GM10847 (cell line): Measurements from ENCODE around the gene NCOA6.

Experiments used
- POLR2A ChIP-seq: IDR thresholded peaks from 2 replicates; pipeline ENCODE4 v1.6.1; 2011; ENCODE audit not compliant: insufficient read length; ENCODE audit errors: extremely low read depth

The NCOA6 gene

DNA sequence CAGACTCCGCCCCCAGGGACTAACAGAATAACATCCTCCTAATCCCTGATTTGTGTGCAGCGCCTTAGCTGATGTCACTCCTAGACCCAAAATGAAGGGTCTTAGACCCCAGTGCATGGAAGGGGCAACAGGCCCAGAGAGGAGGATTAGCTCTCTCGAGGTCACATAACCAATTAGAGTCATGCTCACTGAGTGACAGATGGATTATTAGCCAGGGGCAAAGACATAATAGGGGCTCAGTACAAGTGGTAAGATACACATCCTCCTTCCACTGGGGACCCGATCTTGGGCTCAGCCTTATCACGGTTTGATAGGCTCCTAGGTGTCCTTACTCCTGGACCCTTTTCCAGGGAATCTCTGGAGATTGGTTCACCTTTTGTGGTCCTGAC is 120.4 kb downstream of the NCOA6 start:
- TF ChIP-seq POLR2A = no peak

DNA sequence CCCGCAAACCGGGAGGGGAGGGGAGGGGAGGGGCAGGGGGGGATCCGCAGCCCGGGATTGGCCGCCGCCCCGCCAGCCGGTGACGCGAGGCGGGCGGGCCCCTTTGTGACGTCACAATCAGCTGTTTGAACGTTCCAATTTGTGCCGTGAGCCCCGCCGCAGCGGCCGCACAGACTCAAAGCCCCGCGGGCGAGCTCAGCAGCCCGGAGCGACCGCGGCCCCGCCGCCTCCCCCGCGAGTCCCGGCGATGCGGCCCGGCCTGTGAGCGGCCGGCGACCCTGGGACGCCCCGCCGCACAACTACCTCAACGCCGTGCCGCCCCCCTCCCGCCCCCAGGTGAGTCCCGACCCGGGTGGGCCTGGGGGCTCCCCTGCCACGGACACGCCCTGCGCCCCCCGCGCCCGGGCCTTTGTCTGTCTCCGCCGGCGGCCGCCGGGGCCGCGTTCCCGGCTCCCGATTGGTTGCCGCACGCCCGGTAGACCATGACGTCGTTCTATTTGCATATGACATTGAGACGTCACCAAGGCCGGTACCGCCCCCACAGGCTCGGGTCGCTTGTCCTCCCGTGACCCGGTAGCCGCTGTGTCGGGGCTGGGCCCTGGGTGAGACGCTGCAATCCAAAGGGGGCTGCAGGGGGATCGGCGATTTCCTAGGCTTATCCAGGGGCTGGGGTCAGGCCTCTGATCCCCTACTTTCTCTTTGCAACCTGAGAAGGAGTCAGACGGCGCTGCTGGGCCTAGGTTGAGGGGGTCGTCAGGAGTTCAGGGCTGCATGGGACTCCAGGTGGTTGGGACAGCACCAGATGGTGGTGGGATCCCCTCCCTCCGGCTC is 121.1 kb downstream of the NCOA6 start, which contains the start of gene TP53INP2:
Gene TP53INP2 (plus strand): TSS at position 168 of the 831 bp plus-strand sequence. CDS start 4,396 bp downstream, outside the sequence.
- TF ChIP-seq POLR2A = peak; percentile 46

DNA sequence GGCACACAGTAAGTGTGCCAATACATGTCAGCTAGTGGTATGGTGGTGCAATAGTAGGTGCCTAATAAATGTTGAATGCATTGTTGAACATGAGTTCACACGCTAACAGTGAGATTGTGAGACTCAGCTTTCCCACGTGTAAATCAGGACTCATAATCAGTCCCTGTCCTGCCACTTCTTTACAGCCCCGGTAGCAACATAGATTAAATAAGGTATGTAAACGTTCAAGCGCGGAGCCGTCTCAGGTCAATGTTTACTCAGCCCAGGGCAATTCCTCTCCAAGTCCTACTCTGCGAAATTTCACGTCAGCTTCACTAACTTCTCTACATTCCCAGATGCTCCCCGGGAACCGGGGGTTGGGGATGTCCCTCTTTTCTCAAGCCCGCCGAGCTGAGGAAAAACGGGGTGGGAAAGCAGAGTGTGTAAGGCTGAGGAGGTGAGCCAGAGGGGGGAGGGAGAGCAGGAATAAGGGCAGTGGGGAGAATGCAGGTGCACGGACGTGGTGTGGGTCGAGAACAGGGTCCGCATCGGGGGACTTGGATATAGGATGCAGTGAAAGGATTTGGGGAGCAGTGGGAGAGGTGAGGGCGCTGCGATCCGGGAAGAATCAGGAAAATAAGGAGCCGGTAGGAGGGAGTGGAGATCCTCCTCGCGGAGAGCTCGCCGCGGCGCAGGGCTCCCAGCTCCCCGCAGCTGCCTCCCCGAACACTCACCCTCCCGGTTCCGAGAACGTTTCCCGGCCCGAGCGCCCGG is 121.9 kb downstream of the NCOA6 start:
- TF ChIP-seq POLR2A = no peak

DNA sequence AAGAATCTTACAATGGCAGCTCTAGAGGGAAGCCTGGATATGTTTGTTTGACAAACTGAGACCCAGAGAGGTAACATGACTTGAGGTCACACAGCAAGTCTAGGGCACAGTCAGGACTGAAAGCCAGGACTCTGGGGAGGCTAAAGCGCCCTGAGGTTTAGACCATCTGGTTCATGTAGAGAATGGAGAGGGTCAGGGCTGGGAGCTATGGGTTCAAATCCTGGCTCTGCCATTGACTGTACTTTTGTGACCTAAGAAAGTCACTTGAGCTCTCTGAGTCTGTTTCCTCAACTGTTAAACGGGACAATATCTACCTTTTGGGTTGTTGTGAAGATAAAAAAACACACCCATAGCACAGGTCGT is 122.4 kb downstream of the NCOA6 start:
- no peak for TF ChIP-seq POLR2A

DNA sequence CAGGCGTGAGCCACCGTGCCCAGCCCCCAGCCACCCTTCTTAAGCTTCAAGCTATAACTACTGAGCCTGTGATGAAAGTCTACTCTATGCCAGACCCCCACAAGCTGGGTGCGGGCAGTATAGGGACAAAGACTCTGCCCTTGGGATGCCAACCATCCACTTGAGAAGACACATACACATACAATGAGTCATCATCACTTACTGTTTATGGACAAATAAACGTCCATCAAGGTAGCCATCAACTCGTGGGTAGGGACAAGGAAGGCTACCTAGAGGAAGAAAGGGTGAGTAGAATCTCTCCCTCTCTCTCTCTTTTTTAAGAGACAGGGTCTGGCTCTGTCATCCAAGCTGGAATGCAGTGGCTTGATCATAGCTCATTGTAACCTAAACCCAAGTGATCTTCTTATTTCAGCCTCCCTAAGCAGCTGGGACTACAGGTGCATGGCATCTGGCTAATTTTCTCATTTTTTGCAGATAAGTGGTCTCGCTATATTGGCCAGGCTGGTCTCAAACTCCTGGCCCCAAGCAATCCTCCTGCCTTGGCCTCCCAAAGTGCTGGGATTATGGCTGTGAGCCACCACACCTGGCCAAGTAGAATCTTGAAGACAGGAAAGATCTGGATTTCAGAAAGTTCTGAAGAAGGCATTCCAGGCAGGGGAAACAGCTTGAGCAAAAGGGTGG is 123.9 kb downstream of the NCOA6 start:
- TF ChIP-seq POLR2A = no peak

DNA sequence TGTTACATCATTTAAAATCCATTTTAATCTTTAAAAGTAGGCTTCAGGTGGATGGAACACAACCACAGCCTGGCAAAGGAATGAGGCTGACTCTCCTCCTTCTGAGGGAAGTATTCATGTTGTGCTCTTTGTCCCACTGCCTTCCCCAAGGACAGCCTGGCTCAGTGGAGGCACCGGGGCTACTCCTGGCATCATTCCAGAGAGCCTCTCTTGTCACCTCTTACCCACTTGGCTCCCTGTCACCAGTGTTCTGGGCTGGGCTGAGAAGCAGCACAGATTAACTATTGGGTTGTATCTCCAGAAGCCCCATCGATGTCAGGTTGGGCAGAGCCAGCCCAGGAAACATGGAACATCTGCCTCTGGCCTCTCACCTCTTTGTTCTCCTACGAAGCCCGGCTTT is 132.0 kb downstream of the NCOA6 start:
- no peak for TF ChIP-seq POLR2A

DNA sequence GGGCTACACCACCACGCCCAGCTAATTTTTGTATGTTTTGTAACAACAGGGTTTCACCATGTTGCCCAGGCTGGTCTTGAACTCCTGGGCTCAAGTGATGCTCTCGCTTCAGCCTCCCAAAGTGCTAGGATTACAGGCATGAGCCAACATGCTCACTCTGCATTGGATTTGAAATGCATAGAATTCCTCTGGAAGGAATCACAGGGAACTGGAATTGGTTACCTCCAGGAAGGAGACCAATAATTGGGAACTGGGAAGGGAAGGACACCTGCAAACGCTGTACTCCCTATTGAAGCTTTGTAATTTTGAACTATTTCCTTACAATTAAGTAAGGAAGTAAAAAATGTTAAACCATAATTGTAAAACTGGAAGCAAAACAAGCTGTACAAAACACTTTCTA is 133.6 kb downstream of the NCOA6 start:
- TF ChIP-seq POLR2A = no peak

DNA sequence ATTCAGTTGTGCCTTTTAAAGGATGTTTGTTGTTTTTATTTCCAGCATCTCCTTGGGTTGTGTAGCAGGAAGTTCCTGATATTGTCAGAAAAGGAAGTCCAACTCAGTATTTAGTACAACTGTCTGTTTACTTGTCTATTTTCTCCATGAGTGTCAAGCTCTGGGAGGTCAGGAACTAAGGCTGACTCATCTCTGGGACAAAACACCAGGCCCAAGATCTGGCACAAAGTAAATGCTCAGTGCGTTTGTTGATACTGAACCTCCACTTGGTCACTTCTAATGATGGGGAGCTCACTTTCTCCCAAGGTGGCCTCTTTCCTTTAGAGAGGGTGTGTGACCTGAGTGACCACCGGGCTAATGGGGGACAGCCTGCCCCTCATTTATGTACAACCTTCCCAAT is 136.0 kb downstream of the NCOA6 start:
- no peak for TF ChIP-seq POLR2A

DNA sequence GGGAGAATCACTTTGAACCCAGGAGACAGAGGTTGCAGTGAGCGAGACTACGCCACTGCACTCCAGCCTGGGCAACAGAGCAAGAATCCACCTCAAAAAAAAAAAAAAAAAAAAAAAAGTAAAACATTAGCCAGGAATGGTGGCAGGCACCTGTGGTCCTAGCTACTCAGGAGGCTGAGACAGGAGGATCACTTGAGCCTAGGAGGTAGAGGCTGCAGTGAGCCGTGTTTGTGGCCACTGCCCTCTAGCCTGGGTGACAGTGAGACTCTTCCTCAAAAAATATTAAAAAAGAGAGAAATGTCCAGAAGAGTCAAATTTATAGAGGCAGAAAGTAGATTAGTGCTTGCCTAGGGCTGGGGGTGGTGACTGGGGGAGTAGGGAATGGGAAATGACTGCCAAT is 141.8 kb downstream of the NCOA6 start:
- no peak for TF ChIP-seq POLR2A

DNA sequence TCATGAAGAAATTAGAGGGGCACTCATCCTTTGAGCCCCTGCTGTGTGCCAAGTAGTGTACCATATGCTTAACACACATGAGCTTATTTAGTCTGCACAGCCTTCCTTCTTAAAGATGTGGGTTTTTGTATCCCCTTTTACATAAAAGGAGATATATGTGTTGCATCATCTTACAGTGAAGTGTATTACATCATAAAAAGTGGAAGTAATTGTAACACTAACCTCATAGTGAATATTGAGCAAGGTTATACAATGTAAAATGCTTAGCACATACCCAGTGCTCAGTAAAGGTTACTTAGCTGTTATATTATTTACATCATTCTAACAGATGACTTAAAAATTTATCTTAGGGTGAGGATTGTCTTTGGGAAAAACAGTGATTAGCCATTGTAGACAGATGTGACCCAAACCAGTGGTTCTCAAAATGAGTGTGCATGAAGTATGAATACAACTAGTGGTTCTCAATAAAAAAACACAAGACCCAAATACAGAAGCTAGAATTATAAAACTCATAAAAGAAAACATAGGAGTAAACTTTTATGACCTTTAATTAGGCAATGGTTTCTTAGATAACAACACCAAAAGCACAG is 144.8 kb downstream of the NCOA6 start:
- TF ChIP-seq POLR2A = no peak

DNA sequence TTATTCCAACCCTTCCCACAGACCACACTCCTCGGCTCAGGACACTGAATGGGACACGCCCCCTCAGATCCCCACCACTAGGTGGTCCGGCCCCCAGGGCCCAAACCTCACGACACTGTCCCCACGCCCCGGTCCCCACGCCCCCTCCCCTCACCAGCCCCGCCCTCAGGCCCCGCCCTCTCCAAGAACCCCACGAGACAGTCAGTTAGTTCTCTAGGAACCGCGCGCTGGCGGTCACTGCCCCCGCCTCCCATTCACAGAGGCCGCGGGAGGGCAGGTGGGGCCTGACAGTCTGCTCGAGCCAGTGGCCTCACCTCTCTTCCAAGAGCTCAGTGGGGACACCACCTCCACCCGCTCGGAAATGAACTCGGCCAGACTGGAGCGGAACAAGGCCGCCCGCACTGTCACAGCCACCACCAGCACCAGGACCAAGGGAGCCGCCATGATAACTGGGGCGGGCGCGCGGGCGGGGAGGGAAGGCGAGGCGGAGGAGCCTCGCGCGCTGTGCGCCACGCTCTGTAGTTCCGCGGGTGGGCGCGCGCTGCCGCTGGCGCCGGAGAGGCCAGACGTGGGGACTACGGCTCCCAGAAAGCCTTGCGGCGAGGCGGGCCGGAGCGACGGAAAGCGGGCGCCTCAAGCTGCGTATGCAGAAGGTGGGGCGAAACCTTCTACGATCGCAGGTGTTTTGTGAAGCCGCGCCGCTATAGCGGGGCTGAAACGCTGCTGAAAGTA is 148.6 kb downstream of the NCOA6 start, which contains the start of gene PIGU:
Gene PIGU (minus strand): TSS at position 451 of the 732 bp plus-strand sequence. CDS start 7 bp downstream, at position 444.
- peak; percentile 44 for TF ChIP-seq POLR2A

DNA sequence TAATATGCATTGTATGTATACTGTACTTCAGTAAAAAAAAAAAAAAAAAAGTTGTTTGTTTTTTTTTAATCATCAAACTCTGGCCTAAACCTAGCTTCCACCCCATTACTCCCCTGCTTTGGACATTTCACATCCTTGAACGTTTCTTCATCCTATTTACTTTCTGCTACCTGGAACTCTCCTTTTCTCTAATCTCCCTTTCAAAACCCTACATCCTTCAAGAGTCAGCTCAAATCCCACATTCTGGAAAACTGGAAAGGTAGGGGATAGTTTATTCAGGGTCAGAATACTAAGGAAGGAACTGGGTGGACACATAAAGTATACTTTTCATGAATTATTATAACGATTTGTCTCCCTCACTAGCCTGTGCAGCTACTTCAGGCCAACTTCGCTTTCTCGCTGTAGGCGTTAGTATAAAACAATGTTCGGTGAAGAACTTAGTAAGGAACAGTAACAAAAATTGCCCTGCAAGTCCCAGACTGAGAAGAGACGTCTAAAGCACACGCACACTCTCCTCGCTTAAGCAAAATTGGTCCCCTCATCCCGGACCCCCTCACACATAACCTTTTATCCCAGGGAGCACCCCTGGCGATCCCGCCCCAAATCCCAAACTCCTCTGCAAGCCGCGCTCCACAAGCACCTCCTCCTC is 149.3 kb downstream of the NCOA6 start:
- TF ChIP-seq POLR2A = no peak

DNA sequence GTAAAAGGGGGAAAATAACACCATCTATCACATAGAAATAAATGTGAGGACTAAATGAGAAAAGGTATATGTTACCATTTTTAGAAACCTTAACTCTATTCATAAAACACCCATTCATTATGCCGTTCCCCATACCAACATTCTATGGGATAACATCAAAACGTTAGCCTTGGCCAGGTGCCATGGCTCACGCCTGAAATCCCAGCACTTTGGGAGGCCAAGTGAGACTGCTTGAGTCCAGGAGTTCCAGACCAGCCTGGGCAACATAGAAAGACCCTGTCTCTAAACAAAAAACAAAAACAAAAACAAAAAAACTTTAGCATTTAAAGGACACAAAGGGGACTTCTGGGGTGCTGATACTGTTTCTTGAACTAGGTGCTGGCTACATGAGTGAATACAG is 149.9 kb downstream of the NCOA6 start:
- TF ChIP-seq POLR2A = no peak

DNA sequence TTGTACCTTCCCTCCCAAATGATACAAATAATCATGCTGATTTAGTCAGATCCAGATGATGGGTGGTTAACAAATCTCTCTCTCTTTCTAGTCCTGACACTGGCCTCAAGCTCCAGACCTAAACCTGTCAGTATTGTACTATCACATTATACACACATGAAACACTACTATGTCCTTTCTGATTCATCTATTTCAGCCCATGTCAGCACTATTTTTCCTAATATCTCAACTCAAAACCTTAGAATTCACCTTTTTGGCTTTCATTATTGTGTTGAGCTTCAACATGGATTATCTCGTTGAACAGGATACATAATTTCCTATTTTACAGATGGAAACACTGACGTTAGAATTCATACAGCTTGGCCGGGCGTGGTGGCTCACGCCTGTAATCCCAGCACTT is 152.0 kb downstream of the NCOA6 start:
- TF ChIP-seq POLR2A = no peak
